Glutamatergic neuron (in vitro differentiated cells): Measurements from ENCODE around the gene PDE7B. TPM values are rescaled to one million over a fixed set of nuclear protein-coding genes. Genes with fewer than 3 reads are reported as not detected.

Experiments
- DNase-seq: peaks from one replicate; pipeline ENCODE4 v3.0.0; 2022
- H3K27ac Mint-ChIP-seq: one replicate; pipeline ENCODE4 v1.8.0; 2020; ENCODE audit warnings: mild to moderate bottlenecking, mixed read lengths, inconsistent platforms; ENCODE audit not compliant: unreplicated experiment
- H3K27me3 Mint-ChIP-seq: one replicate; pipeline ENCODE4 v1.8.0; 2020; ENCODE audit warnings: mild to moderate bottlenecking, moderate library complexity, mixed read lengths, inconsistent platforms; ENCODE audit not compliant: unreplicated experiment
- H3K36me3 Mint-ChIP-seq: one replicate; pipeline ENCODE4 v1.8.0; 2020; ENCODE audit warnings: mild to moderate bottlenecking, mixed read lengths, inconsistent platforms; ENCODE audit not compliant: unreplicated experiment
- H3K4me1 Mint-ChIP-seq: one replicate; pipeline ENCODE4 v1.8.0; 2020; ENCODE audit warnings: mild to moderate bottlenecking, low read depth, mixed read lengths, inconsistent platforms; ENCODE audit not compliant: unreplicated experiment
- H3K4me3 Mint-ChIP-seq: one replicate; pipeline ENCODE4 v1.8.0; 2020; ENCODE audit warnings: mild to moderate bottlenecking, mixed read lengths, inconsistent platforms; ENCODE audit not compliant: unreplicated experiment
- H3K9me3 Mint-ChIP-seq: one replicate; pipeline ENCODE4 v1.8.0; 2020; ENCODE audit warnings: mild to moderate bottlenecking, moderate library complexity, mixed read lengths, inconsistent platforms; ENCODE audit not compliant: unreplicated experiment
- total RNA-seq: library from RNA; stranded (reverse); fragmentation: NEBNext Ultra II Directional; extraction: Animal tissue kit (Norgen Biotek cat#: 25700); gene quantifications from one replicate; pipeline ENCODE4 v1.2.1, GENCODE V29; 2021; ENCODE audit not compliant: unreplicated experiment
- TF ChIP-seq, protein P1 (sequence below): fragments of 200-600 bp; sonication (generic); IDR thresholded peaks from one replicate; pipeline ENCODE4 v1.5.0; 2021; ENCODE audit not compliant: partially characterized antibody, unreplicated experiment

PDE7B gene
- total RNA-seq, 1 donor from 2014 or later: not detected

DNA sequence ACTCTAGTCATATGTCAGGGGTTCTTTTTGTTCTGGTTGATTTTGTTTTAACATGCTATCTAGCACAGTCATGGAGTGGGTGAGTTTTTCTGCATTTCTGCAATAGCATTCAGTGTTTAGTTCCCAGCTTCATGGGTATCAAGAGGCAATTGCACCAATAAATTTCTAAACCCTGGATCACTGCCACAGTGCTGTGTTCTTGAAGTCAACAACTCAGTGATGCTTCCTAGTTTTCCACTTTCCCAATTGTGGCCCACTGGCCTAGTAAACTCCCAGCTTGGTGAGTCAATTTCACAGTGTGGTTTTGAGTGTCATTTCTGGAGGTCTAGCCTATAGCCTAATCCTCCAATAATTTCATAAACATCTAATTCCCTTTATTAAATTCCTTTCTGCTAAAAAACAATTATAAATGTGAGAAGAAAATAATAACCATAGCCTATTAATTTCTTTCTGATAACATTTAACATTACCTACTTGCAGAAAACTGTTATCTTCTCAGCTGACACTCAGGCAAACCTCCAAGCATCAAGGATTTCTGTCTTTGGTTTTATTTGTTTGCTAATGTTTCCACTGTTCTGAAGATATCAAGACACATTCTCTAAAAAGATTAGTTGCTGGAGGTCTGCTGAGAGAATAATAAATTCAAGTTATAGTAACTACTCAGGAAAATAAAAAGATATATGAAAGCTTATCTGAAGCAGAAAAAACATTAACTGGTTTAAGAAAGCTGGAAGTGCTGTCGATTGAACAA, 89.9 kb downstream of the PDE7B start:
- H3K27me3 Mint-ChIP-seq: no peaks in the 10 kb centered on the region
- no peak overlapping the region for H3K4me3 Mint-ChIP-seq
- TF ChIP-seq, protein P1, sequence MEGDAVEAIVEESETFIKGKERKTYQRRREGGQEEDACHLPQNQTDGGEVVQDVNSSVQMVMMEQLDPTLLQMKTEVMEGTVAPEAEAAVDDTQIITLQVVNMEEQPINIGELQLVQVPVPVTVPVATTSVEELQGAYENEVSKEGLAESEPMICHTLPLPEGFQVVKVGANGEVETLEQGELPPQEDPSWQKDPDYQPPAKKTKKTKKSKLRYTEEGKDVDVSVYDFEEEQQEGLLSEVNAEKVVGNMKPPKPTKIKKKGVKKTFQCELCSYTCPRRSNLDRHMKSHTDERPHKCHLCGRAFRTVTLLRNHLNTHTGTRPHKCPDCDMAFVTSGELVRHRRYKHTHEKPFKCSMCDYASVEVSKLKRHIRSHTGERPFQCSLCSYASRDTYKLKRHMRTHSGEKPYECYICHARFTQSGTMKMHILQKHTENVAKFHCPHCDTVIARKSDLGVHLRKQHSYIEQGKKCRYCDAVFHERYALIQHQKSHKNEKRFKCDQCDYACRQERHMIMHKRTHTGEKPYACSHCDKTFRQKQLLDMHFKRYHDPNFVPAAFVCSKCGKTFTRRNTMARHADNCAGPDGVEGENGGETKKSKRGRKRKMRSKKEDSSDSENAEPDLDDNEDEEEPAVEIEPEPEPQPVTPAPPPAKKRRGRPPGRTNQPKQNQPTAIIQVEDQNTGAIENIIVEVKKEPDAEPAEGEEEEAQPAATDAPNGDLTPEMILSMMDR: no peak
- no peak for DNase-seq
- no peaks in the 10 kb centered on the region for H3K9me3 Mint-ChIP-seq
- no peaks in the 10 kb centered on the region for H3K36me3 Mint-ChIP-seq
- peaks cover 3% of the 10 kb centered on the region for H3K4me1 Mint-ChIP-seq
- H3K27ac Mint-ChIP-seq: no peak overlapping the region

DNA sequence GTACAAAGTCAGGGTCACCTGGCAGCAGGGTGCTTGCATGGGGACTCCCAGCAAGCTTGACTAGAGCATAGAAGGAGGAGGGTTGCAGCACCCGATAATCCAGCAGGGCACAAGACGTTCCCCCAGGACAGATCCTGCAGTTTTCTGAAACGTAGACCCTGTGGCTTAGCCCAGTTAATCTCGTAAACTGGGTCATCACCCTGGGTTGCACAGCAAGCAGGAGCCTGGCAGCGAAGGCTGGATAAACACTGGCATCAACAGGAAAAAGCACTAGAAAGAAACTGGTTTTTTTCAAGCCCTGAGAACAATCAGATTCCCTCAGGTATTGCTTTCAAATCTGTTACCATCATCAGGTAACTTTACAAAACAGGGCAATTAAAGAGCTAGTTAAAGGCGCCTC, 92.6 kb downstream of the PDE7B start:
- Mint-ChIP-seq H3K36me3 (no peaks in the 10 kb centered on the region), H3K9me3 (no peaks in the 10 kb centered on the region), H3K27ac (no peak overlapping the region), H3K4me3 (no peak overlapping the region), H3K4me1 (peaks cover 2% of the 10 kb centered on the region), H3K27me3 (no peaks in the 10 kb centered on the region)
- TF ChIP-seq, protein P1: no peak
- no peak for DNase-seq

DNA sequence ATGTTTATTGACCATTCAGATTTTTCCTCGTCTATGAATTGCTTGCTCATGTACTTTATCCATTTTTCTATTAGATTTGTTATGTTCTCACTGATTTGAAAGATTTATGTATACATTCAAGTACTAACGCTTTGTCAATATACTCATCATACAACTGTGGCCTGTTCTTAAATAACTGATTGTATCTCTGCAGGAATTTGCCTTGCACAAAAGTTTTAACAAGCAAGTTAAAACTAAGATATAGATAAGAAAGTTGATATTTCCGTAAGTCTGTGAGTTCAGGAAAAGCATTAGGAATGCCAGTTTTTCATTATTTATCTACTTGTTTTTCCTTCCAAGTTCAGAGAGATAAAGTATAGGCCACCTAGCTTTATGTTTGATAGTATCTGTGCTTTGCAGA, 95.2 kb downstream of the PDE7B start:
- H3K4me1 Mint-ChIP-seq: no peaks in the 10 kb centered on the region
- DNase-seq: no peak
- H3K36me3 Mint-ChIP-seq: no peaks in the 10 kb centered on the region
- TF ChIP-seq, protein P1: no peak
- no peak overlapping the region for H3K27ac Mint-ChIP-seq
- no peaks in the 10 kb centered on the region for H3K9me3 Mint-ChIP-seq
- no peaks in the 10 kb centered on the region for H3K27me3 Mint-ChIP-seq
- no peak overlapping the region for H3K4me3 Mint-ChIP-seq

DNA sequence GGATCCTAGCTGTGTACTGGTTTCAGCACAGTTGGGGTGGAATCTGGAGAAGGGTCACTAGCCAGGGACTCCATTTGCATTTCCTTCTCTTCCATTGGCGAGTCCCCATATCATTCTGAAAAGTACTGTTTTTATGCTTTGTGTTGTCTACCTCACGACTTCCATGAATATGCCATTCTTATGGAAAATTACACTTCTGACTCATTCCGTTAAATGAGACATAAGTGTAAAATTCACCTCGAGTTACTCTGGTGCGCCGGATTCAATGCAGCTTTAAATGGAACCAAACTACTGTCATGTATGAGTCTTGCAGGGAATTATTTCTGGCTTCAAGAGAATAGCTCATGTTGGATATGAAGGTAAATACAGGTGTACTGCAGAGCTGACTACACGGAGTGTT, 99.2 kb downstream of the PDE7B start:
- Mint-ChIP-seq H3K4me3 (no peak overlapping the region), H3K27me3 (no peaks in the 10 kb centered on the region), H3K27ac (no peak overlapping the region), H3K36me3 (no peaks in the 10 kb centered on the region), H3K9me3 (no peaks in the 10 kb centered on the region), H3K4me1 (no peaks in the 10 kb centered on the region)
- no peak for DNase-seq
- TF ChIP-seq, protein P1: no peak

DNA sequence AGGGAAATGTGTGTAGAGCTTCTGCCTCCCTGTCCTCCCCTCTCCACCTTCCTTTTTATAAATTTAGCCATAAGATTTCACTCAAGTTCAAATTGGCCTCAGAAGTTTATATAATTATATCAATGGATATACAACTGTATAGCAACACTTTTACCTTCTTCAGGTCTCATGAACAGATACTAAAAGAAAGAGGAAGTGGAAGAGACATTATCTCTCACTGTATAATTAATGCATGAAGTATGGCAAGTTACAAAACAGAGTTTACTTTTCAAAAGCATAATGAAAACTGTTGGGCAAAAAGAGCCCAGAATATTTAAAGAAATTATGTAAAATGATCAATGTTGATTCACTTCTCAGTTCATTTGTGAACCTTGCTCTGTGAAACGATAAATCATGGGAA, 99.7 kb downstream of the PDE7B start:
- no peak for DNase-seq
- Mint-ChIP-seq H3K36me3 (no peaks in the 10 kb centered on the region), H3K27ac (no peak overlapping the region), H3K4me1 (no peaks in the 10 kb centered on the region), H3K4me3 (no peak overlapping the region), H3K27me3 (no peaks in the 10 kb centered on the region), H3K9me3 (no peaks in the 10 kb centered on the region)
- TF ChIP-seq, protein P1: no peak
